ENCODE data around the gene HMGA1. TPM values are rescaled to one million over a fixed set of nuclear protein-coding genes. Genes with fewer than 3 reads are reported as not detected.

HMGA1 gene
- total RNA-seq, 3 donors from 2014 or later: 49.4 to 176 (median 124) TPM

- DNase-seq: no peak
- no peaks in the 10 kb centered on the region for H3K36me3 ChIP-seq (ENCODE audit: low read depth)
- H3K9me3 ChIP-seq: no peaks in the 10 kb centered on the region
- no peak overlapping the region for H3K4me3 ChIP-seq
- H3K4me1 ChIP-seq (ENCODE audit: low read depth): no peaks in the 10 kb centered on the region
- ATAC-seq: no peak
- TF ChIP-seq CTCF (IDR thresholded peaks at IDR 0.05): no peak
- intact Hi-C loops (cut with DNase I, micrococcal nuclease): no loop called here
Measured at GRCh38 chr6:34218691-34219090, 18.0 kb upstream of the HMGA1 start.

- H3K9me3 ChIP-seq: no peaks in the 10 kb centered on the region
- H3K4me1 ChIP-seq (ENCODE audit: low read depth): no peaks in the 10 kb centered on the region
- ATAC-seq (peak; percentile 17), DNase-seq (peak; percentile 53 to 71 (median 59))
- TF ChIP-seq CTCF (IDR thresholded peaks at IDR 0.05): no peak
- no peak overlapping the region for H3K4me3 ChIP-seq
- intact Hi-C loops (cut with DNase I, micrococcal nuclease): no loop called here
- no peaks in the 10 kb centered on the region for H3K36me3 ChIP-seq (ENCODE audit: low read depth)
Measured at GRCh38 chr6:34223381-34223955, 13.2 kb upstream of the HMGA1 start.

GRCh38 chr6:34223956-34224940, 12.4 kb upstream of the HMGA1 start:
- ATAC-seq: peak; percentile 99
- intact Hi-C loops (cut with DNase I, micrococcal nuclease): no loop called here
- TF ChIP-seq CTCF (IDR thresholded peaks at IDR 0.05): no peak
- no peaks in the 10 kb centered on the region for H3K4me1 ChIP-seq (ENCODE audit: low read depth)
- H3K9me3 ChIP-seq: no peaks in the 10 kb centered on the region
- H3K36me3 ChIP-seq (ENCODE audit: low read depth): no peaks in the 10 kb centered on the region
- peak overlapping the region; percentile 20 for H3K4me3 ChIP-seq
- peak; percentile 95 to 97 (median 96) for DNase-seq

GRCh38 chr6:34225551-34225950, 11.1 kb upstream of the HMGA1 start:
- intact Hi-C loops (cut with DNase I, micrococcal nuclease): no loop called here

GRCh38 chr6:34226066-34226465, 10.6 kb upstream of the HMGA1 start:
- TF ChIP-seq CTCF (IDR thresholded peaks at IDR 0.05): no peak
- intact Hi-C loops (cut with DNase I, micrococcal nuclease): no loop called here
- ATAC-seq (no peak), DNase-seq (no peak)
- Histone ChIP-seq H3K4me3 (no peak overlapping the region), H3K4me1 (ENCODE audit: low read depth) (no peaks in the 10 kb centered on the region), H3K36me3 (ENCODE audit: low read depth) (no peaks in the 10 kb centered on the region), H3K9me3 (no peaks in the 10 kb centered on the region)

More at GRCh38 chr6:34225551-34225950, 11.1 kb upstream of the HMGA1 start:
- Histone ChIP-seq H3K36me3 (ENCODE audit: low read depth) (no peaks in the 10 kb centered on the region), H3K4me1 (ENCODE audit: low read depth) (no peaks in the 10 kb centered on the region), H3K4me3 (no peak overlapping the region), H3K9me3 (no peaks in the 10 kb centered on the region)
- DNase-seq (no peak), ATAC-seq (no peak)
- TF ChIP-seq CTCF (IDR thresholded peaks at IDR 0.05): no peak

Measured in mucosa of descending colon (tissue), 3 donors.